ENCODE results near the gene FAM76A. TPM values are rescaled to one million over a fixed set of nuclear protein-coding genes. Genes with fewer than 3 reads are reported as not detected.

The FAM76A gene
- total and polyA plus RNA-seq, 5 donors, result 6.1 to 14.5 (median 12.7) TPM

DNA sequence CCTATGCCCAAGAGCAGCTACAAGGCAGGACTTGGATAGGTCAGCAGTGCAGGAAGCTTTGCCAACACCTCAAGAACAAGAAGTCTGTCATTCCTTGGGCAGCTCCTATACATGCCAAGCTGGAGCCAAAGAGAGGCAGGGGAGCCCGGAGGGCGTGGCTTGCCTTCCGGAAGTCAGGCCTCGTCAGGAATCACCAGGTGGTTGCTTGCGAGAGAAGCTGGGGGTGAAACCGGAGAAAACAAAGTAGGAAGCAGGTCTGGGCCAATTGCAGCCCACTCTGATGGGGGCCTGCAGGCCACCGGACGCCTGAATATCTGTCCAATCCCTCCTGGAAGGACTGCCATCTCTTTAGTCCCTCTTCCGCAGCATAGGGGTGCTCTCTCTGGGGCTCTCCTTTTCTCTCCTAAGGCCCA is 794 bp upstream of the FAM76A start:
- Histone ChIP-seq H3K9me3 (ENCODE audit: control insufficient read depth, low read length) (no peaks in the 10 kb centered on the region), H3K4me3 (ENCODE audit: low read length) (peak overlapping the region; percentile 51), H3K27me3 (ENCODE audit: control insufficient read depth, insufficient read depth) (no peaks in the 10 kb centered on the region), H3K27ac (ENCODE audit: low read length) (peak overlapping the region; percentile 92), H3K4me1 (ENCODE audit: control insufficient read depth, insufficient read depth, low read length) (no peaks in the 10 kb centered on the region)
- DNase-seq, result peak; percentile 43 to 71 (median 67)
- intact Hi-C loops (cut with DNase I), result loop anchor here in 2 of 4 donors (10.0 kb wide), 1 partner anchor 50 kb away; the partner anchor contains the start of gene IFI6 (in 2 of the 2)
- 50% methylated on average over 9 of the region's 9 CpGs for WGBS
- peak in 1 of 2 donors; percentile 1 for ATAC-seq

DNA sequence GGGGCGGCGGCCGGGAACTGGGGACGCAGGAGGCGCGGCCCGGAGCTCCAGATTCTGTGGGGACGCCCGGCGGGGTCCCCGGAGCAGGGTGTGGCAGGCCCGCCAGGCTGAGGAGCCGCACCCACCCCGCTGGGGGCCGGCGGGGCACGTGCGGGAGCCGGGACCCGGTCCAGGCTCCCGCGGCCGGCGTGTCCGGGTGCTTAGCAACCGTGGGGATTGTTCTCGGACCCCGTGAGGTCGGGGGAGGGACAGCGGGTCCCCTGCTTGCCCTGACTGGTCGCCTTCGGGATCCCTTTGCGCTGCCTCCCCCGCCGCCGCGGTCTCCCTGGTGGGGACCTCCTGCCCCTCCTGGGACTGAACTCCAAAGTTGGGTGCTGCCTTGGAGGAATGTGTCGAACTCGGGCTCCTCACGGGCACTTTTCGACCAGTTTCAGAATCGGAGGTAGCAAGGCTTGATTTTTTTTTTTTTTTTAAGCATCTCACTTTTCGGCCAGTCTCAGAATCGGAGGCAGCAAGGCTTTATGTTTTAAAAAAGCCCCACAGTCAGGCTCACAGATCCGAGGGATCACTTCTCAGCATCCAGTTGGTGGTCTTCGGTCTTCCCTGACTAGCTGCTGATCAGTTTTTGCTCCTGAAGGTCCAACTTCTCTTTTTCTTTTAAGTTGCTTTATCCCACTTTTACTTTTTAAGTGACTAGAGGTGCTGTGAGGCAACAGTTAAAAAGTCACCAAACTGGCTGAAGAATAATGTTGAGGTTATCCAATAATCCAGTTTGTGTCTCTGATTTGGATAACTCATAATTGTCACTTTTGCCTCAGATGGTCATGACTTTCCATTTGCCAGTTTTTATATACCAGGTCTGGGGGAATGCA is 648 bp downstream of the FAM76A start:
- WGBS, result under 1% methylated on average over 46 of the region's 46 CpGs
- intact Hi-C loops (cut with DNase I), result loop anchor here in 2 of 4 donors (10.0 kb wide), 1 partner anchor 52 kb away; the partner anchor contains the start of gene IFI6 (in 2 of the 2)
- H3K27me3 ChIP-seq (ENCODE audit: control insufficient read depth, insufficient read depth), result no peaks in the 10 kb centered on the region
- no peaks in the 10 kb centered on the region for H3K9me3 ChIP-seq (ENCODE audit: control insufficient read depth, low read length)
- DNase-seq, result peak; percentile 67 to 84 (median 84)
- peak; percentile 6 to 37 for ATAC-seq
- H3K27ac ChIP-seq (ENCODE audit: low read length), result peak overlapping the region; percentile 88
- H3K4me3 ChIP-seq (ENCODE audit: low read length), result peak overlapping the region; percentile 93
- H3K4me1 ChIP-seq (ENCODE audit: control insufficient read depth, insufficient read depth, low read length), result no peaks in the 10 kb centered on the region

DNA sequence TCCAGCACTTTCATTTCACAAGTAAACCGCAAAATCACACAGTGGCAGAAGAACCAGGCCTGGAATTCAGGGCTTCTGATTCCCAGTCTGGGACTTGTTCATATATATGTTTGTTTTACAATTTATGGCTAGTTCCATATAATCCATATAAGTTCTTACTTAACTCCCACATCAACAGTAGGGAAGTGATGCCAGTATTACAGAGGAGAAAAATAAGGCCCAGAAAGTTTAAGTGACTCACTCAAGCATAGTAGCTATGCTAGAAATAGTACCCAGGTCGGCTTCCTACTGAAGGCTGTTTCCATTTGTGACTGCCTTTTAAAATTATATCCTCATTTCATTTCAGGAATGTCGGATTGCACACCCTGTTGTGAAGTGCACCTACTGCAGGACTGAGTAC is 1.4 kb downstream of the FAM76A start:
- ATAC-seq, result no peak
- Histone ChIP-seq H3K4me1 (ENCODE audit: control insufficient read depth, insufficient read depth, low read length) (no peaks in the 10 kb centered on the region), H3K9me3 (ENCODE audit: control insufficient read depth, low read length) (no peaks in the 10 kb centered on the region), H3K4me3 (ENCODE audit: low read length) (peak overlapping the region; percentile 93), H3K27ac (ENCODE audit: low read length) (no peak overlapping the region), H3K27me3 (ENCODE audit: control insufficient read depth, insufficient read depth) (no peaks in the 10 kb centered on the region)
- 71% methylated on average over 3 of the region's 3 CpGs for WGBS
- intact Hi-C loops (cut with DNase I), result loop anchor here in 2 of 4 donors (10.0 kb wide), 1 partner anchor 52 kb away; the partner anchor contains the start of gene IFI6 (in 2 of the 2)
- DNase-seq, result no peak

DNA sequence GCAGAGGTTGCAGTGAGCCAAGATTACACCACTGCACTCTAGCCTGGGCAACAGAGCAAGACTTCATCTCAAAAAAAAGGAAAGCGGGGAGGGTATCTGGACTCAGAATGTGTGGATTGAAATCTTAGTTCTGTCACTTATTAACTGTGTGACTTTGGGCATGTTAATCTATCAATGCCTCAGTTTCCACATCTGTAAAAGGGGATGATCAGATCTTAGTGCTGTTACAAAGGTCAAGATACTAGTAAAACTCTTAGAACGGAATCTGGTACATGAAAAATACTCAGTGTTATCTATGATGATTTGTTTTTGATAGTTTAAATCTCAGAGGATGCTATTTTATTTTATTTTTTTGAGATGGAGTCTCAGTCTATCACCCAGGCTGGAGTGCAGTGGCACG is 10.5 kb downstream of the FAM76A start:
- H3K4me3 ChIP-seq (ENCODE audit: low read length), result no peak overlapping the region
- intact Hi-C loops (cut with DNase I), result no loop called here
- no peaks in the 10 kb centered on the region for H3K4me1 ChIP-seq (ENCODE audit: control insufficient read depth, insufficient read depth, low read length)
- WGBS, result 96% methylated on average over 3 of the region's 3 CpGs
- H3K27me3 ChIP-seq (ENCODE audit: control insufficient read depth, insufficient read depth), result no peaks in the 10 kb centered on the region
- H3K9me3 ChIP-seq (ENCODE audit: control insufficient read depth, low read length), result no peaks in the 10 kb centered on the region
- no peak for DNase-seq
- no peak overlapping the region for H3K27ac ChIP-seq (ENCODE audit: low read length)
- ATAC-seq, result no peak

DNA sequence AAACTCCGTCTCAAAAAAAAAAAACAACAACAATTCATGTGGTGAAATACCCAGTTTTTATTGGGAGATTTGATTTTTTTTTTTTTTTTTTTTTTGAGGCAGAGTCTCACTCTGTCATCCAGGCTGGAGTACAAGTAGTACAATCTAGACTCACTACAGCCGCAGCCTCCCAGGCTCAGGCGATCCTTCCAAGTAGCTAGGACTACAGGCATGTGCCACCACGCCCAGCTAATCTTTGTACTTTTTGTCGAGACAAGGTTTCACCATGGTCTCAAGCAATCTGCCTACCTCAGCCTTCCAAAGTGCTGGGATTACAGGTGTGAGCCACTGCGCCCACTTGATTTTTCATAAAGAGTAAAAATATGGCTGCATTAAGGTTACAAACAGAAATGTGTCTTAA is 15.4 kb downstream of the FAM76A start:
- Histone ChIP-seq H3K4me3 (ENCODE audit: low read length) (no peak overlapping the region), H3K4me1 (ENCODE audit: control insufficient read depth, insufficient read depth, low read length) (no peaks in the 10 kb centered on the region), H3K9me3 (ENCODE audit: control insufficient read depth, low read length) (no peaks in the 10 kb centered on the region), H3K27ac (ENCODE audit: low read length) (no peak overlapping the region), H3K27me3 (ENCODE audit: control insufficient read depth, insufficient read depth) (no peaks in the 10 kb centered on the region)
- intact Hi-C loops (cut with DNase I), result no loop called here
- 98% methylated on average over 6 of the region's 6 CpGs for WGBS
- ATAC-seq, result no peak
- no peak for DNase-seq

DNA sequence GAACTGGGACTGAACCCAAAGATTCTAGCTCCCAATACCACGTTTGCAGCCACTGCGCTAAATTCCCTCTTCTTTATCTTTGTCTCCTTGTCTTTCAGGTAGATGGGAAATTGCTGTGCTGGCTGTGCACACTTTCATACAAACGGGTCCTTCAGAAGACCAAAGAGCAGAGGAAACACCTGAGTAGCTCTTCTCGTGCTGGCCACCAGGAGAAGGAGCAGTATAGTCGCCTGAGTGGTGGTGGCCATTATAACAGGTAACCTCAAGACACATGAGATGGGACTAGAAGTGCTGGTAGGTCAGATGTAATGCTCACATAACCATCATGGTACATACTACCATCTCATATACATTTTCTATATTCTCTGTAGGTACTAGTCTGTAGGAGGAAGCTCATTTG is 18.8 kb downstream of the FAM76A start:
- no peak overlapping the region for H3K4me3 ChIP-seq (ENCODE audit: low read length)
- H3K27me3 ChIP-seq (ENCODE audit: control insufficient read depth, insufficient read depth), result no peaks in the 10 kb centered on the region
- no peaks in the 10 kb centered on the region for H3K9me3 ChIP-seq (ENCODE audit: control insufficient read depth, low read length)
- intact Hi-C loops (cut with DNase I), result no loop called here
- DNase-seq (no peak), ATAC-seq (no peak)
- 93% methylated on average over 5 of the region's 5 CpGs for WGBS
- H3K4me1 ChIP-seq (ENCODE audit: control insufficient read depth, insufficient read depth, low read length), result no peaks in the 10 kb centered on the region
- H3K27ac ChIP-seq (ENCODE audit: low read length), result no peak overlapping the region

DNA sequence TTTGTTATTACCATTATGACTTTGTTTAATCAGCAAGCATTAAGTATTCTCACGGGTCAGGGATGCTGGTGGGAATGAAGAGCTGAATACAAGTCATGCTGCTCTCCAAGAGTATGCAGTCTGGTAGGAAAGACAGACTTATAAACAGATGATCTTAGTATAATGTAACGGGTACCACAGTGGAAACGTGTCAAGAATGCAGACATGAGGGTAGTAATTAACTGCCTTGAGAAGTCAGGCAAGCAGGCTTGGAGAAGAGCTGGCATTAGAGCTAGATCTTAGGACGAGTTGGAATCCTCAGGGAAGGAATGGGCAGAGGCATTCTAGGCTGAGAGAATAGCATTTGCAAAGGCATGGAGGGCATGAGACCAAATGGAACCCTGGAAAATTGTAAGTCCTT is 19.7 kb downstream of the FAM76A start:
- WGBS, result 91% methylated on average over 4 of the region's 4 CpGs
- ATAC-seq, result no peak
- H3K27me3 ChIP-seq (ENCODE audit: control insufficient read depth, insufficient read depth), result no peaks in the 10 kb centered on the region

DNA sequence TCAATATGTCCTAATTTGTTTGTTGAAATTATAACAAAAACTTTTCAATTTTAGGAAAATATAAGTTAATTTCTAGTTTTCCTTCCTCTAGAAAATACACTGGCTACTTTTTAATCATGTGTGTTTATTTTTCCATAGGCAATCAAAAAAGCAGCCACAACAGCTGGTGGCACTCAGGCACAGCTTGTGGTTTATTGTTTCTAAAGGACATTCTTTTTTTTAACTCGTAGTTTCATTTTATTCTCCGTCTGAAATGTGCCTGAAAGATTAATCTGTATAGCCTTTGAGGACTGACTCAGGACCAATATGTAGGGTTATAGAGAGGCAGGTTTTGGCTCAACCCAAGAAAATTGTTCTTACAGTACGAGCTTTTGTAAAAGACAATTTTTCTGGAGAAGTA is 26.6 kb downstream of the FAM76A start:
- no peak for DNase-seq
- intact Hi-C loops (cut with DNase I), result no loop called here
- H3K4me1 ChIP-seq (ENCODE audit: control insufficient read depth, insufficient read depth, low read length), result peaks cover 2% of the 10 kb centered on the region
- no peak overlapping the region for H3K4me3 ChIP-seq (ENCODE audit: low read length)
- H3K27me3 ChIP-seq (ENCODE audit: control insufficient read depth, insufficient read depth), result no peaks in the 10 kb centered on the region
- whole genome bisulfite sequencing, result 73% methylated on average over 3 of the region's 3 CpGs
- H3K9me3 ChIP-seq (ENCODE audit: control insufficient read depth, low read length), result no peaks in the 10 kb centered on the region
- no peak overlapping the region for H3K27ac ChIP-seq (ENCODE audit: low read length)
- ATAC-seq, result no peak

More for the DNA sequence above, 19.7 kb downstream of the FAM76A start:
- intact Hi-C loops (cut with DNase I), result no loop called here
- Histone ChIP-seq H3K4me1 (ENCODE audit: control insufficient read depth, insufficient read depth, low read length) (no peaks in the 10 kb centered on the region), H3K4me3 (ENCODE audit: low read length) (no peak overlapping the region), H3K9me3 (ENCODE audit: control insufficient read depth, low read length) (no peaks in the 10 kb centered on the region), H3K27ac (ENCODE audit: low read length) (no peak overlapping the region)
- no peak for DNase-seq

DNA sequence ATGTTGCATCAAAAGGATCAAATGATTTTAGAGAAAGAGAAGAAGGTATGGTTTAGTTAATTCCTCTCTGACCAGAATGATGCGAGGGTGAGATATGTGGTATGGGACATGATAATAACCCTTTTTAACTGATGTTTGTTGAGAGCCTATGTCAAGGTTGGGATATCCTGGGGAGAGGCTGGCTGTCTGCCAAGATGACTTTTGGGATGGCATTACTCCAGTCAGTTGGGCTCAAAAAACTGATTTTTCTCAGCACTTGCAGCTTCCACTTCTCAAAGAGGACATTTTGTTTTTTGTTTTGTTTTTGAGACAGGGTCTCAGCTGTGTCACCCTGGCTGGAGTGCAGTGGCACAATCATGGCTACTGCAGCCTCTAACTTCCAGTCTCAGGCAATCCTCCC is 29.5 kb downstream of the FAM76A start:
- WGBS, result 75% methylated on average over 1 of the region's 1 CpG
- peaks cover 2% of the 10 kb centered on the region for H3K4me1 ChIP-seq (ENCODE audit: control insufficient read depth, insufficient read depth, low read length)
- no peaks in the 10 kb centered on the region for H3K27me3 ChIP-seq (ENCODE audit: control insufficient read depth, insufficient read depth)
- intact Hi-C loops (cut with DNase I), result no loop called here
- H3K4me3 ChIP-seq (ENCODE audit: low read length), result no peak overlapping the region
- no peak overlapping the region for H3K27ac ChIP-seq (ENCODE audit: low read length)
- DNase-seq (peak in 1 of 3 donors; percentile 59), ATAC-seq (no peak)
- H3K9me3 ChIP-seq (ENCODE audit: control insufficient read depth, low read length), result no peaks in the 10 kb centered on the region

DNA sequence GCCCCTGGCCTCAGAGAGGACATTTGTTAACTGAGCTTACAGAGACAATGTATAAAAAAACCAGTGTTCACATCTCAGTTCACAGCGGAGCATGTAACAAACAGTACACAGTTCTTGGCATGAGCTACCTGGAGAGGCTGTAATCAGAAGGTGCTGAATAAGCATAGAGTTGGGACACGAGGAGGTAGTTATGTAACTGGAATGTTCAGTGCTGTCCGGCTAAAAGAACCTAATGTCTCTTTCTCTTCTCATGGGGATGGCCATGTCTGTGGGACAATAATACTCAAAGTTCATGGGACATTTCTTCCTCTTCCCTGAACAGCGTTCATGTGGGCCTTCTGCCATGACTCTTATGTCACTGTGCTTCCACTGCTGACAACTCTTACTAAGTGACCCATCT is 30.1 kb downstream of the FAM76A start:
- Histone ChIP-seq H3K27me3 (ENCODE audit: control insufficient read depth, insufficient read depth) (no peaks in the 10 kb centered on the region), H3K4me3 (ENCODE audit: low read length) (no peak overlapping the region), H3K27ac (ENCODE audit: low read length) (peak overlapping the region; percentile 50), H3K4me1 (ENCODE audit: control insufficient read depth, insufficient read depth, low read length) (peaks cover 2% of the 10 kb centered on the region), H3K9me3 (ENCODE audit: control insufficient read depth, low read length) (no peaks in the 10 kb centered on the region)
- WGBS, result 68% methylated on average over 4 of the region's 4 CpGs
- ATAC-seq, result peak in 1 of 2 donors; percentile 65
- no peak for DNase-seq
- intact Hi-C loops (cut with DNase I), result no loop called here

DNA sequence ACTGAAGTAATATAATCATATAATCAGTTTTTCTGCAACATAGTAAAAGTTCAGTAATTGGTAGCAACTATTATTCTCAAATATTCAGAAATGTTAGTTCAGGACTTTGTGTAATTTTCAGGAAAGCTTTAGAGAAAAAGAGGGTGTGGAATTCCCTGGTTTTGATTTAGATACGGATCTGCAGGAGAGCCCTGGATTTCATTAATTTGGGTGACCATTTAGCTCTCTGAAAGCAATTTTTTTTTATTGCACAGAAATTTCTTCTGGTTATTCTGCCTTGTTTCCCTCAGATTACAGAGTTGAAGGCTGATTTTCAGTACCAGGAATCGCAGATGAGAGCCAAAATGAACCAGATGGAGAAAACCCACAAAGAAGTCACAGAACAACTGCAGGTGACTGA is 33.5 kb downstream of the FAM76A start:
- Histone ChIP-seq H3K9me3 (ENCODE audit: control insufficient read depth, low read length) (no peaks in the 10 kb centered on the region), H3K27ac (ENCODE audit: low read length) (no peak overlapping the region), H3K27me3 (ENCODE audit: control insufficient read depth, insufficient read depth) (no peaks in the 10 kb centered on the region), H3K4me1 (ENCODE audit: control insufficient read depth, insufficient read depth, low read length) (peaks cover 2% of the 10 kb centered on the region), H3K4me3 (ENCODE audit: low read length) (no peak overlapping the region)
- 90% methylated on average over 2 of the region's 2 CpGs for WGBS
- intact Hi-C loops (cut with DNase I), result no loop called here
- DNase-seq, result no peak
- ATAC-seq, result no peak

Data from right cardiac atrium (tissue), 5 donors.